ENCODE measurements around the gene SPTBN2.

- TF ChIP-seq, protein P1, sequence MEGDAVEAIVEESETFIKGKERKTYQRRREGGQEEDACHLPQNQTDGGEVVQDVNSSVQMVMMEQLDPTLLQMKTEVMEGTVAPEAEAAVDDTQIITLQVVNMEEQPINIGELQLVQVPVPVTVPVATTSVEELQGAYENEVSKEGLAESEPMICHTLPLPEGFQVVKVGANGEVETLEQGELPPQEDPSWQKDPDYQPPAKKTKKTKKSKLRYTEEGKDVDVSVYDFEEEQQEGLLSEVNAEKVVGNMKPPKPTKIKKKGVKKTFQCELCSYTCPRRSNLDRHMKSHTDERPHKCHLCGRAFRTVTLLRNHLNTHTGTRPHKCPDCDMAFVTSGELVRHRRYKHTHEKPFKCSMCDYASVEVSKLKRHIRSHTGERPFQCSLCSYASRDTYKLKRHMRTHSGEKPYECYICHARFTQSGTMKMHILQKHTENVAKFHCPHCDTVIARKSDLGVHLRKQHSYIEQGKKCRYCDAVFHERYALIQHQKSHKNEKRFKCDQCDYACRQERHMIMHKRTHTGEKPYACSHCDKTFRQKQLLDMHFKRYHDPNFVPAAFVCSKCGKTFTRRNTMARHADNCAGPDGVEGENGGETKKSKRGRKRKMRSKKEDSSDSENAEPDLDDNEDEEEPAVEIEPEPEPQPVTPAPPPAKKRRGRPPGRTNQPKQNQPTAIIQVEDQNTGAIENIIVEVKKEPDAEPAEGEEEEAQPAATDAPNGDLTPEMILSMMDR (IDR thresholded peaks at IDR 0.05), result no peak
- TF ChIP-seq POLR2A (IDR thresholded peaks at IDR 0.05), result no peak
- TF ChIP-seq EP300 (IDR thresholded peaks at IDR 0.05), result no peak
- TF ChIP-seq POLR2AphosphoS5 (IDR thresholded peaks at IDR 0.05), result no peak
These were observed 22.0 kb downstream of the SPTBN2 start for GRCh38 chr11:66706989-66707388.

Data from suprapubic skin (tissue), 4 donors.